ENCODE measurements around the gene DPY30.

The DPY30 gene

GRCh38 chr2:32009516-32010256 lies 29.9 kb downstream of the DPY30 start:
- peak; percentile 25 for DNase-seq

- peak; percentile 21 for DNase-seq
Measured at GRCh38 chr2:32008805-32009515, 30.6 kb downstream of the DPY30 start.

GRCh38 chr2:32007121-32007391 lies 32.5 kb downstream of the DPY30 start:
- no peak for DNase-seq

GRCh38 chr2:32005371-32005976 lies 34.1 kb downstream of the DPY30 start:
- no peak for DNase-seq

GRCh38 chr2:32003791-32004190 lies 35.8 kb downstream of the DPY30 start:
- no peak for DNase-seq

- DNase-seq: no peak
Measured at GRCh38 chr2:32002406-32002805, 37.2 kb downstream of the DPY30 start.

GRCh38 chr2:31999438-31999837 lies 40.2 kb downstream of the DPY30 start:
- DNase-seq: no peak

GRCh38 chr2:31998731-31999383 lies 40.7 kb downstream of the DPY30 start:
- DNase-seq: peak; percentile 16

GRCh38 chr2:31997653-31998052 lies 42.0 kb downstream of the DPY30 start:
- peak; percentile 23 for DNase-seq

GRCh38 chr2:31996571-31997150 lies 42.9 kb downstream of the DPY30 start:
- DNase-seq: no peak

GRCh38 chr2:31992934-31993333 lies 46.7 kb downstream of the DPY30 start:
- no peak for DNase-seq

- no peak for DNase-seq
Measured at GRCh38 chr2:31992025-31992579, 47.5 kb downstream of the DPY30 start.

- DNase-seq: no peak
Measured at GRCh38 chr2:31989946-31990345, 49.7 kb downstream of the DPY30 start.

- no peak for DNase-seq
Measured at GRCh38 chr2:31987454-31988220, 52.0 kb downstream of the DPY30 start.

- no peak for DNase-seq
Measured at GRCh38 chr2:31986906-31987305, 52.7 kb downstream of the DPY30 start.

GRCh38 chr2:31983762-31984467 lies 55.7 kb downstream of the DPY30 start:
- DNase-seq: no peak

GRCh38 chr2:31980674-31981356 lies 58.8 kb downstream of the DPY30 start:
- DNase-seq: peak; percentile 14

- DNase-seq: no peak
Measured at GRCh38 chr2:31979956-31980355, 59.6 kb downstream of the DPY30 start.

GRCh38 chr2:31979018-31979417 lies 60.6 kb downstream of the DPY30 start:
- DNase-seq: no peak

GRCh38 chr2:31978436-31978835 lies 61.2 kb downstream of the DPY30 start:
- no peak for DNase-seq
